Pancreas (tissue), 10 donors: ENCODE measurements around the gene MRPL22. TPM values are rescaled to one million over a fixed set of nuclear protein-coding genes. Genes with fewer than 3 reads are reported as not detected.

Experiments
- ATAC-seq, 4 donors: fragments of 200-7000 bp; cut with Tn5 transposase; one replicate each; pipeline versions ENCODE4 v1.8.0 to v1.9.1; 2020; ENCODE audit warnings: mild to moderate bottlenecking in 4 of 4, moderate library complexity in 4 of 4
- DNase-seq, 6 donors: peaks; one replicate each; pipeline ENCODE4 v3.0.0-alpha.2; 2020
- FAIRE-seq: peaks from 2 replicates; lab custom pipeline; 2012; peaks lifted over from hg19 to GRCh38; lab: Jason Lieb, UNC
- H3K27ac ChIP-seq, 4 donors: fragments of 200-600 bp; sonication (generic); 1 replicate in 3 of 4; 2 replicates in 1 of 4; pipeline versions ENCODE4 v1.5.0 to v1.8.0; 2020
- H3K27me3 ChIP-seq, 4 donors: fragments of 200-600 bp; one replicate each; pipeline ENCODE4 v1.8.0; 2021
- H3K36me3 ChIP-seq, 3 donors: fragments of 200-600 bp; sonication (generic) in 1 of 3; one replicate each; pipeline versions ENCODE4 v1.5.0 to v1.8.0; 2020 to 2021
- H3K4me1 ChIP-seq, 3 donors: fragments of 200-600 bp; one replicate each; pipeline ENCODE4 v1.8.0; 2021
- H3K4me3 ChIP-seq, 4 donors: fragments of 200-600 bp; sonication (generic) in 2 of 4; one replicate each; pipeline versions ENCODE4 v1.5.0 to v1.8.0; 2020 to 2021
- H3K9me3 ChIP-seq, 4 donors: fragments of 200-600 bp; one replicate each; pipeline ENCODE4 v1.8.0; 2021
- CTCF ChIP-seq, 4 donors: fragments of 200-600 bp; sonication (generic) in 3 of 4; IDR thresholded peaks; one replicate each; pipeline versions ENCODE4 v1.5.0 to v1.8.0; 2021; ENCODE audit warnings: antibody characterized with exemption in 4 of 4
- WGBS, 2 donors: extraction: QIAGEN DNeasy Blood & Tissue Kit; methylation state at CpG; one replicate each; pipeline ENCODE4 v1.1.7; 2013; 5-methylcytosine and 5-hydroxymethylcytosine counted together
- intact Hi-C, 3 donors: fragments of 100-400 bp; cut with DNase I; formaldehyde crosslinking; loops; one replicate each; pipeline versions ENCODE4 v1.11.1 to v1.14.2; 2022
- polyA plus RNA-seq, 2 donors: library from polyadenylated mRNA; stranded (reverse); fragments of 200-250 nt; gene quantifications; one replicate each; pipeline ENCODE4 v1.2.3, GENCODE V29; 2013
- total RNA-seq, 6 donors: library from RNA; stranded (reverse); fragmentation: NEBNext Ultra II Directional in 4 of 6; extraction: Animal tissue kit (Norgen Biotek cat#: 25700) in 4 of 6; gene quantifications; one replicate each; pipeline versions ENCODE4 v1.2.1 to v1.2.4, GENCODE V29; 2021 to 2023
- donor health status: healthy with polysubstance abuse.
- donor health status: DM: no; HTN: no; CAD: no; lungs with moderate emphysema.
- donor health status: DM: no; HTN: no; CAD: no.
- donor health status: control.
- donor health status: control.
- donor health status: Bipolar disorder and iron deficiency.
- donor health status: DM: yes; HTN: yes; CAD: no.
- donor health status: DM: no; HTN: no; CAD: no.
- donor health status: DM: no; HTN: no; CAD: no.
- donor health status: DM: yes; HTN: yes; CAD: no.

MRPL22 gene
- total and polyA plus RNA-seq, 8 donors: 11.3 to 29.0 (median 23.0) TPM

GRCh38 chr5:154948313-154948712, 7.4 kb downstream of the MRPL22 start:
- H3K9me3 ChIP-seq: no peaks in the 10 kb centered on the region
- no peak overlapping the region for H3K27ac ChIP-seq
- no peak for ATAC-seq
- H3K4me3 ChIP-seq: no peak overlapping the region
- no peak for TF ChIP-seq CTCF (IDR thresholded peaks at IDR 0.05)
- no peaks in the 10 kb centered on the region for H3K36me3 ChIP-seq
- DNase-seq: no peak
- no peak for FAIRE-seq
- H3K27me3 ChIP-seq: no peaks in the 10 kb centered on the region
- 98% methylated on average over 4 of the region's 4 CpGs for WGBS, 2 donors
- intact Hi-C loops: no loop called here
- H3K4me1 ChIP-seq: no peaks in the 10 kb centered on the region

GRCh38 chr5:154949781-154950180, 8.9 kb downstream of the MRPL22 start:
- 64 to 66% methylated on average over 2 of the region's 2 CpGs for WGBS, 2 donors
- Histone ChIP-seq H3K9me3 (no peaks in the 10 kb centered on the region), H3K4me3 (no peak overlapping the region), H3K27ac (no peak overlapping the region), H3K4me1 (no peaks in the 10 kb centered on the region), H3K36me3 (no peaks in the 10 kb centered on the region), H3K27me3 (no peaks in the 10 kb centered on the region)
- no peak for FAIRE-seq
- no peak for ATAC-seq
- no peak for TF ChIP-seq CTCF (IDR thresholded peaks at IDR 0.05)
- DNase-seq: no peak
- intact Hi-C loops: no loop called here

GRCh38 chr5:154956712-154957111, 15.8 kb downstream of the MRPL22 start:
- FAIRE-seq (no peak), DNase-seq (no peak), ATAC-seq (no peak)
- TF ChIP-seq CTCF (IDR thresholded peaks at IDR 0.05): no peak
- intact Hi-C loops: no loop called here
- H3K4me1 ChIP-seq: no peaks in the 10 kb centered on the region
- H3K4me3 ChIP-seq: no peak overlapping the region
- H3K9me3 ChIP-seq: no peaks in the 10 kb centered on the region
- no peak overlapping the region for H3K27ac ChIP-seq
- H3K36me3 ChIP-seq: peaks cover 3 to 33% (median 16%) of the 10 kb centered on the region in 3 donors
- no peaks in the 10 kb centered on the region for H3K27me3 ChIP-seq

DNA sequence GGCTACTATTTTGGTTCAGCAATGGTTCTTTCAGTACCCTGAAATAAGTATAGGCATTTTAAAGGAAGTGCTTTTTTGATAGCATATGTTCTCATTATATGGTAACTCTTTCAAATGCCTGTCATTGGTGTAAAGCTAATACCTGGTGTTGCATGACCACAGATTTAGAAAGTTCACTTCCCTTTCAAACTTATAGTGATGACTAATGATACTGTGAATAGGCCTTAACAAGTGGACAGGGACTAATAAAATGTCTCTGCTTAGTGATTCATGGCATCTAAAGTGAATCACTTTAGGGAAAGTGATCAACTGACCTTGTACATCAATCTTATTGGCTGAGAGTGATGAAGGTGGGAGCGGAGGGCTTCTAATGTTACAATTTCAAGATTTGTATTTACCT, 21.6 kb downstream of the MRPL22 start:
- 96 to 97% methylated on average over 1 of the region's 1 CpG for WGBS, 2 donors
- H3K4me3 ChIP-seq: no peak overlapping the region
- intact Hi-C loops: no loop called here
- TF ChIP-seq CTCF (IDR thresholded peaks at IDR 0.05): no peak
- no peaks in the 10 kb centered on the region for H3K27me3 ChIP-seq
- no peaks in the 10 kb centered on the region for H3K9me3 ChIP-seq
- no peak for DNase-seq
- peaks cover 3 to 50% (median 18%) of the 10 kb centered on the region in 3 donors for H3K36me3 ChIP-seq
- H3K4me1 ChIP-seq: no peaks in the 10 kb centered on the region
- H3K27ac ChIP-seq: no peak overlapping the region
- ATAC-seq: no peak
- no peak for FAIRE-seq

- DNase-seq (no peak), ATAC-seq (no peak), FAIRE-seq (no peak)
- Histone ChIP-seq H3K27me3 (no peaks in the 10 kb centered on the region), H3K27ac (no peak overlapping the region), H3K4me1 (no peaks in the 10 kb centered on the region), H3K36me3 (peaks cover 0 to 27% (median 10%) of the 10 kb centered on the region in 3 donors), H3K4me3 (no peak overlapping the region), H3K9me3 (no peaks in the 10 kb centered on the region)
- intact Hi-C loops: no loop called here
- TF ChIP-seq CTCF (IDR thresholded peaks at IDR 0.05): no peak
- 91 to 92% methylated on average over 7 of the region's 7 CpGs for WGBS, 2 donors
Measured at GRCh38 chr5:154966081-154966841, 25.4 kb downstream of the MRPL22 start.
